GM20431 (cell line): ENCODE measurements around the gene KDM8.

Experiments used
- in situ Hi-C: fragments of 300-500 bp; cut with MseI, MboI; formaldehyde crosslinking; loops from one replicate; pipeline ENCODE4 v1.15.0; 2020; ENCODE audit warnings: low sequenced_read_pairs; ENCODE audit not compliant: unreplicated experiment

KDM8 gene

DNA sequence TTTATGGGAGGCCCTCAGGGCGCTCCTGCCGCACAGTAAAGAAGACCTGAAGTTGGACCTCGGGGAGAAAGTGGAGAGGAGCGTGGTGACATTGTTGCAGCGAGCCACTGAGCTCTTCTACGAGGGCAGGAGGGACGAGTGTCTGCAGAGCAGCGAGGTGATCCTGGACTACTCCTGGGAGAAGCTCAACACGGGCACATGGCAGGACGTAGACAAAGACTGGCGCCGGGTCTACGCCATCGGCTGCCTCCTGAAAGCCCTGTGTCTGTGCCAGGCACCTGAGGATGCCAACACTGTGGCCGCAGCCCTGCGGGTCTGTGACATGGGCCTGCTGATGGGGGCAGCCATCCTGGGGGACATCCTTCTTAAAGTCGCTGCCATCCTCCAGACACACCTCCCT is 6.8 kb downstream of the KDM8 start:
- in situ Hi-C loops = no loop called here

DNA sequence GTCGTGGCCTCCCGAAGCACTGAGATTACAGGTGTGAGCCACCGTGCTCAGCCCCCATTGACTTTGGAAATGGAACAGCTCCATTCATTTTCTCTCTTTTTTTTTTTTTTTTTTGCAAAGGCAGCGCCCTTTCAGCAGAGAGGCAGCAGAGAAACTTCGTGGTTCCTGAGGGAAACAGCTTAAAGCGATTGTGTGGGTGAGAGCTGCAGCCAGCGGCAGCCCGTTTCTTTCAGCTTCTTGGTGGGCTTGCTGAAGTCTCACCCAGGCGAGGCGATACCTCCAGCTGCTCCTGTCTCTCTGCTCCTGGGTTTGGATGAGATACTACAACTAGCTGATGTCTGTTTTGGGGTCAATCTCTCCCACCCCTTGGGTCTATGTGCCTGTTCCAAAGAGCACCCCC is 7.7 kb downstream of the KDM8 start:
- in situ Hi-C loops = no loop called here

DNA sequence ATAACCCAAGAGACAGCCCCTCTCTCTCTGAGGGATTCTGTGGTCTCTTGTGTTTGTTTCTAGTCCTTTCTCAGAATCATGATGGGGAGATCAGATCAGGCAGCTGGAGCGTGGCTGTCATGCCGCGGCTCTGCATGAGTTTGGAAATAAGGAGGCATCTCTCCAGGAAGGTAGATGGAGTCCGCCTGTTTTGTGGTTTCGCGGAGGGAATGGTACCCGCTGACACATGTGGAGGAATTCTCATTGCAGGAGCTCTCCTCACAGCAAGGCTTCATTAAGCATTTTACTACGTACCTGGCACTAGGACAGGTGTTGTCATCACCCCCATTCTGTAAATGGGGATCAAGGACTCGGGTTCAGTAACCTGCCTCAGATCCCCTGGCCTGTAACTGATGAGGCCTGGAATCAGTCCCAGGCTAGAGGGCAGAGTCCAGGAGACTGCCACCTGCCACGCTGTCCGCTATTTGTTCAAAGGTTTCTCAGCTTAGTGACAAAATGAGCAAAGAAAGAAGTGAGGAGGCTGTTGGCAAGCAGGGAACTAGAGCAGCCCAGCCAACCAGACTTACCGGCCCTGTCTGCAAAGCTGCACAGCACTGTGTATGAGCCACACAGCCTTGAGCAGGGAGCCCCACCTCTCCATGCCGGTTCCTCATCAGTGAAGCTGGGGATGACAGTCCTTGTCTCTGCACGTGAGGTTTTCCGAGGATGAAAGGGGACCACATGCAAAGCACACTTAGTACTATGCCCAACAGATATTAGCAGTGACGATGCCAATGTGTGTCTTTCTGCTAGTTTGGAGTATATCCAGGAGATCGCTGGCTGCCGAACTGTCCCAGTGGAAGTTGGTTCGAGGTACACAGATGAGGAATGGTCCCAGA is 11.0 kb downstream of the KDM8 start:
- in situ Hi-C loops = no loop called here

- in situ Hi-C loops = no loop called here
Observed at GRCh38 chr16:27215660-27216059, 12.3 kb downstream of the KDM8 start.

GRCh38 chr16:27216297-27216885 is 13.1 kb downstream of the KDM8 start:
- in situ Hi-C loops = no loop called here

- in situ Hi-C loops = no loop called here
Observed at GRCh38 chr16:27217256-27217655, 13.9 kb downstream of the KDM8 start.

DNA sequence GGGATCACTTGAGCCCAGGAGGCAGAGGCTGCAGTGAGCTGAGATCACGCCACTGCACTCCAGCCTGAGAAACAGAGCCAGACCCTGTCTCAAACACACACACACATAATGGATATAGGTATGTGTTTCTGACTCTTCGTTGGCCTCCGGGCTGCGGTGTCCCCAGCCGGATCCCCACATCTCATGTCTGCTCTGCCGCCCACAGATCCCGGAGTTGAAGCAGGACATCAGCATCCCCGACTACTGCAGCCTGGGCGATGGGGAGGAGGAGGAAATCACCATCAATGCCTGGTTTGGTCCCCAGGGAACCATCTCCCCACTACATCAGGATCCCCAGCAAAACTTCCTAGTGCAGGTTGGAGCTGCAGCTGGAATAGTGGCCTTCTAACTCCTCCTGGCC is 15.4 kb downstream of the KDM8 start:
- in situ Hi-C loops = no loop called here

- in situ Hi-C loops = no loop called here
Observed at GRCh38 chr16:27219161-27219560, 15.8 kb downstream of the KDM8 start.

- in situ Hi-C loops = no loop called here
Observed at GRCh38 chr16:27220120-27220519, 16.8 kb downstream of the KDM8 start.

- in situ Hi-C loops = no loop called here
Observed at GRCh38 chr16:27220527-27220926, 17.2 kb downstream of the KDM8 start.

- in situ Hi-C loops = no loop called here
Observed at GRCh38 chr16:27220991-27221390, 17.7 kb downstream of the KDM8 start.

DNA sequence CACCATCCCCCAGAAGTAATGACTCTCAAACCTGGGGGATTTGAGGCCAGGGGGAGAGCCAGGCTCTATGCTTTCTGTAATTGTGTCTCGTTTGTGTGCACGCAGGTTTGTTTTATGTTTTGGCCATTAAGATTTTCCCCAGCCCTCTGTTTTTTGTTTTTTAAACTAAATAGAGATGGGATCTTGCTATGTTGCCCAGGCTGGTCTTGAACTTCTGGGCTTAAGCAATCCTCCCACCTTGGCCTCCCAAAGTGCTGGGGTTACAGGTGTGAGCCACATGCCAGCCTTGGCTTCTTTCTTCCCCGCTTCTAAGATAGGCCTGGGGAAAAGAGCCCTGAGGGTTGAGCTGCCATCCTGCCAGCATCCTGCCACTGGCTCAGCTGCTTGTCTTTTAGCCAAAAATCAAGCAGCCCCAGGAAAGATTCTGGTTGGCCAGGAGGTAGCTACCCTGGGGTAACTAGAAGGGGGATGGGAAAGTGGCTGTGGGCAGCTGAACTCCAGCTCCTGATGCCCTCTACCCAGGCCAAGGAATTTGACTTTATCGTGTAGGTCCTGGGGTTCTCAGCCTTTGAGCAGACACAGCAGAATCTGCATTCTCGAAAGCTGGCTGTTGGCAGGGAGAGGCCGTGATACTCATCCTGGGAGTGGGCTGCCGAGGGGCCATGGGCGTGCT is 18.4 kb downstream of the KDM8 start:
- in situ Hi-C loops = no loop called here

GRCh38 chr16:27222249-27223225 is 19.2 kb downstream of the KDM8 start:
- in situ Hi-C loops = no loop called here

- in situ Hi-C loops = no loop called here
Observed at GRCh38 chr16:27223226-27223610, 19.9 kb downstream of the KDM8 start.

- in situ Hi-C loops = no loop called here
Observed at GRCh38 chr16:27223701-27224100, 20.4 kb downstream of the KDM8 start.

GRCh38 chr16:27224271-27224737 is 21.0 kb downstream of the KDM8 start:
- in situ Hi-C loops = no loop called here

- in situ Hi-C loops = loop anchor here (25.0 kb wide), 1 partner anchor 137 kb away; no protein-coding TSS in a partner anchor
Observed at GRCh38 chr16:27224741-27225300, 21.5 kb downstream of the KDM8 start.

DNA sequence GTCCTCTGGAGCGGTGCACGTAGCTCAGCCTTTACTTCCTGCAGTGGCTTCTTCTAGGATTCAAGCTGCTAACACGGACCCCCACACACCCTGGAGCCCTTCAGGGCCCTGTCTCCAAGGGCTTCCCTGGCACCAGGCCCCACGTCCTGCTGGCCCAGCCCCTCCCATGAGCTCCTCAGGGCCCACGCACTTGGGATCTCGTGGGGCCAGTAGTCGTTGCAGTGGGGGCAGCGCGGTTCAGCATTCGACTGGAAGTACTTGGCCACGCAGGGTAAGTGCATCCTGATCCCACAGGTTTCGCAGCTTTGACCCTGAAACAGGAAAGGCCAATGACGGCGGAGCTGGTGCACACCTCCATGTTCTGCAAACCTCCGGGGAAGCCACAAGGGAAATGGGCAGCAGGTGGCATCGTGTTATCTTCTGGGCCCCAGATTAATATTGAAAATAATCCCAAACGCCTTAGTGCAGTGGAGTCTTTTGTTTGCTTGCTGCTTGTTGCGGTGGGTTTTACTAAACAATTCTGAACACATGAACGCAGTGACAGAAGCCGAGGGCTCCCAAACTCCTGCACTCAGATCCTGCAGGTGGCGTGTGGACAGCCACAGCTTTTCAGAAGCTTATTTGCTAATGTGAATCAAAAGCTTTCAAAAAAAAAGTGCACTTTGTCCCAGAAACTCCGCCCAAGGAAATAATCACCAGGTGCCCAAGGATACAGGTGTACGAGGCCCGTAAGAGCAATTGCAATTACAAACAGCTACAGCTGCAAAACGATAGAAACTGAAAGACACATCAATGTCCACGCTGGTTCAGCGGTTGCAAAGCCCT is 22.4 kb downstream of the KDM8 start:
- in situ Hi-C loops = loop anchor here (25.0 kb wide), 1 partner anchor 137 kb away; no protein-coding TSS in a partner anchor

- in situ Hi-C loops = loop anchor here (25.0 kb wide), 1 partner anchor 136 kb away; no protein-coding TSS in a partner anchor
Observed at GRCh38 chr16:27226476-27226875, 23.1 kb downstream of the KDM8 start.
